ENCODE results near the gene CARD10. TPM values are rescaled to one million over a fixed set of nuclear protein-coding genes. Genes with fewer than 3 reads are reported as not detected.
A peak's percentile ranks its signal among the peaks of the same experiment; 100 is the strongest.

Gene CARD10
- total and polyA plus RNA-seq, 2 of the 13 experiments (the other 11 are each of a cell fraction or from before 2014, with no cell fraction given): 35.2 to 55.8 TPM

- TF ChIP-seq BRF2 (CRISPR knock-in tag; IDR thresholded peaks at IDR 0.05) (no peak), PREB (CRISPR knock-in tag; IDR thresholded peaks at IDR 0.05) (no peak), TMF1 (CRISPR knock-in tag; IDR thresholded peaks at IDR 0.05; ENCODE audit: low read depth) (no peak), ETV5 (CRISPR knock-in tag; IDR thresholded peaks at IDR 0.05; ENCODE audit: borderline replicate concordance) (peak; percentile 56), ZNF205 (CRISPR knock-in tag; IDR thresholded peaks at IDR 0.05) (no peak), TGIF2 (CRISPR knock-in tag; IDR thresholded peaks at IDR 0.05) (no peak), ZNF451 (CRISPR knock-in tag; IDR thresholded peaks at IDR 0.05) (no peak), NFE2L2 (IDR thresholded peaks at IDR 0.05; ENCODE audit: low read length) (no peak), ZNF558 (CRISPR knock-in tag; IDR thresholded peaks at IDR 0.05; ENCODE audit: borderline replicate concordance) (no peak), GMEB2 (CRISPR knock-in tag; IDR thresholded peaks at IDR 0.05; ENCODE audit: low read depth) (no peak), POLR2AphosphoS2 (IDR thresholded peaks at IDR 0.05; ENCODE audit: low read depth, low read length) (no peak), ZNF772 (CRISPR knock-in tag; IDR thresholded peaks at IDR 0.05) (no peak), ZFP41 (CRISPR knock-in tag; IDR thresholded peaks at IDR 0.05; ENCODE audit: borderline replicate concordance) (no peak), SOX13 (IDR thresholded peaks at IDR 0.05) (no peak), SOX13 (CRISPR knock-in tag; conservative IDR thresholded peaks at IDR 0.05 in 1 of 2, IDR thresholded peaks at IDR 0.05 in 1 of 2) (peak in 1 of 2 experiments; percentile 7; a peak in 1 of 4 replicates), POLR2AphosphoS5 (IDR thresholded peaks at IDR 0.05; ENCODE audit: low read depth, low read length) (no peak; the same call in 1 of the 2 replicates), BHLHE40 (IDR thresholded peaks at IDR 0.05; ENCODE audit: low read length) (no peak), MTA1 (CRISPR knock-in tag; IDR thresholded peaks at IDR 0.05; ENCODE audit: borderline replicate concordance) (no peak), TCF7L2 (IDR thresholded peaks at IDR 0.05; ENCODE audit: low read depth, low read length) (no peak), ZNF18 (CRISPR knock-in tag; IDR thresholded peaks at IDR 0.05; ENCODE audit: insufficient replicate concordance) (peak; percentile 27), KLF16 (CRISPR knock-in tag; IDR thresholded peaks at IDR 0.05) (no peak), ZMYM4 (CRISPR knock-in tag; IDR thresholded peaks at IDR 0.05) (no peak), PHB2 (IDR thresholded peaks at IDR 0.05; ENCODE audit: partially characterized antibody) (no peak), JUND (CRISPR knock-in tag; IDR thresholded peaks at IDR 0.05) (no peak), FIP1L1 (IDR thresholded peaks at IDR 0.05; ENCODE audit: borderline replicate concordance, insufficient read depth, low read depth, low read length) (no peak), EHMT2 (IDR thresholded peaks at IDR 0.05; ENCODE audit: borderline replicate concordance, low read depth, low read length) (no peak), TRIM24 (CRISPR knock-in tag; IDR thresholded peaks at IDR 0.05) (no peak)
These were observed 32.9 kb downstream of the CARD10 start, which contains the start of gene MFNG (continued) for GRCh38 chr22:37486224-37486845.

Measured in HepG2 (cell line).